ENCODE results near the gene VEGFD.

Gene VEGFD

DNA sequence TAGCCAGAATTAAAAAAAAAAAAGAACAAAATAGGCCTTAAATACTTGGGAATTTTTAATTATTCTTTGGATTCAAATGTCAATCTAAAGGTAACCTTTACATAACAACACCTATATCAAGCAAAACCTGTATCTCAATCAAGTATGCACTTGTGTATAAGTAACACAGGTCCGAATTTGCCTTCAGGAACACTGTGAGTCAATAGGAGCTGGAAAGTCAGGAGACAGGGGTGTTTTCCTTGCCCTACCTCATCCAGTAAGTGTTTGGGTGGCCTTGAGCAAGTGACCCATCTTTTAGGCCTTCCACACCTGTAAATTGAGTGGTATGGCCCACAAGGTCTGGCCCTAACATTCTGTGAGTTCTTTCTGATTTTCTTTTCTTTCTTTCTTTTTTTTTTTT, 40.8 kb upstream of the VEGFD start:
- Histone ChIP-seq H3K4me2 (ENCODE audit: low read depth, low read length, poor library complexity, severe bottlenecking) (no peak overlapping the region), H3K9ac (ENCODE audit: low read length) (no peak overlapping the region), H3K9me3 (ENCODE audit: insufficient read depth, low read length) (no peaks in the 10 kb centered on the region), H3K27me3 (ENCODE audit: low read length) (no peaks in the 10 kb centered on the region), H3K4me3 (ENCODE audit: insufficient read depth, low read length, poor library complexity, severe bottlenecking) (no peak overlapping the region), H3K9me2 (replicated peaks; ENCODE audit: insufficient read depth, low read length) (no peaks in the 10 kb centered on the region), H4K20me1 (ENCODE audit: low read depth, low read length) (no peaks in the 10 kb centered on the region), H3K36me3 (ENCODE audit: low read length) (no peaks in the 10 kb centered on the region), H3K27ac (ENCODE audit: low read depth, low read length) (no peak overlapping the region), H3F3A (ENCODE audit: insufficient read depth) (no peaks in the 10 kb centered on the region), H2AFZ (ENCODE audit: low read depth, low read length, severe bottlenecking) (no peak overlapping the region), H3K79me2 (ENCODE audit: insufficient read depth, low read length) (no peaks in the 10 kb centered on the region)
- TF ChIP-seq, protein P1, sequence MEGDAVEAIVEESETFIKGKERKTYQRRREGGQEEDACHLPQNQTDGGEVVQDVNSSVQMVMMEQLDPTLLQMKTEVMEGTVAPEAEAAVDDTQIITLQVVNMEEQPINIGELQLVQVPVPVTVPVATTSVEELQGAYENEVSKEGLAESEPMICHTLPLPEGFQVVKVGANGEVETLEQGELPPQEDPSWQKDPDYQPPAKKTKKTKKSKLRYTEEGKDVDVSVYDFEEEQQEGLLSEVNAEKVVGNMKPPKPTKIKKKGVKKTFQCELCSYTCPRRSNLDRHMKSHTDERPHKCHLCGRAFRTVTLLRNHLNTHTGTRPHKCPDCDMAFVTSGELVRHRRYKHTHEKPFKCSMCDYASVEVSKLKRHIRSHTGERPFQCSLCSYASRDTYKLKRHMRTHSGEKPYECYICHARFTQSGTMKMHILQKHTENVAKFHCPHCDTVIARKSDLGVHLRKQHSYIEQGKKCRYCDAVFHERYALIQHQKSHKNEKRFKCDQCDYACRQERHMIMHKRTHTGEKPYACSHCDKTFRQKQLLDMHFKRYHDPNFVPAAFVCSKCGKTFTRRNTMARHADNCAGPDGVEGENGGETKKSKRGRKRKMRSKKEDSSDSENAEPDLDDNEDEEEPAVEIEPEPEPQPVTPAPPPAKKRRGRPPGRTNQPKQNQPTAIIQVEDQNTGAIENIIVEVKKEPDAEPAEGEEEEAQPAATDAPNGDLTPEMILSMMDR (IDR thresholded peaks at IDR 0.05; ENCODE audit: insufficient read depth, low read length, poor library complexity, severe bottlenecking), result no peak
- no peak for TF ChIP-seq EZH2phosphoT487 (conservative IDR thresholded peaks at IDR 0.05; ENCODE audit: low read length)

DNA sequence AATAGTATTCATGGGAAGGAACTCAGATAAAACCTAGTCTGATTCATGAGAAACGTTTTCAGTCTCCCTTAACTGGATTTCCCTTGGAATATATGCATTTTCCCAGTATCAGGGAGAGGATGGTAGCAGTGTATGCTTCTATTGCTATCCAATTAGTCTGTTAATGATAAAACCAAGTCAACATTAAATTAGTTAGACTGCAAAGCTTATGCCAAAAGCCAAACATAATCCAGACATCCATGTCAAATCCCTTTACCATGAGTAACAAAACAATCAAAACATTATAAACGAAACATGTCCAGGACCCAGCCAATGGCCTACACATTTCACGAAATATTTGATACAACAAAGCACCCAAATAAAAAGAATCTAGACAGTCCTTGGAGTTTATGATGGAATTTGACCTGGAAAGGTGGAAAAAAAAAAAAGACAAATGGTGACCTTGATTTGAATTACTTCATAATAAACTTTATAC, 34.5 kb upstream of the VEGFD start:
- no peaks in the 10 kb centered on the region for H3K79me2 ChIP-seq (ENCODE audit: insufficient read depth, low read length)
- H3F3A ChIP-seq (ENCODE audit: insufficient read depth), result no peaks in the 10 kb centered on the region
- no peaks in the 10 kb centered on the region for H4K20me1 ChIP-seq (ENCODE audit: low read depth, low read length)
- H3K9ac ChIP-seq (ENCODE audit: low read length), result no peak overlapping the region
- no peak overlapping the region for H3K4me3 ChIP-seq (ENCODE audit: insufficient read depth, low read length, poor library complexity, severe bottlenecking)
- TF ChIP-seq, protein P1 (IDR thresholded peaks at IDR 0.05; ENCODE audit: insufficient read depth, low read length, poor library complexity, severe bottlenecking), result no peak
- no peak for TF ChIP-seq EZH2phosphoT487 (conservative IDR thresholded peaks at IDR 0.05; ENCODE audit: low read length)
- H2AFZ ChIP-seq (ENCODE audit: low read depth, low read length, severe bottlenecking), result no peak overlapping the region
- no peaks in the 10 kb centered on the region for H3K9me2 ChIP-seq (replicated peaks; ENCODE audit: insufficient read depth, low read length)
- H3K27me3 ChIP-seq (ENCODE audit: low read length), result no peaks in the 10 kb centered on the region
- H3K27ac ChIP-seq (ENCODE audit: low read depth, low read length), result no peak overlapping the region
- H3K4me2 ChIP-seq (ENCODE audit: low read depth, low read length, poor library complexity, severe bottlenecking), result no peak overlapping the region
- H3K36me3 ChIP-seq (ENCODE audit: low read length), result no peaks in the 10 kb centered on the region
- H3K9me3 ChIP-seq (ENCODE audit: insufficient read depth, low read length), result no peaks in the 10 kb centered on the region

DNA sequence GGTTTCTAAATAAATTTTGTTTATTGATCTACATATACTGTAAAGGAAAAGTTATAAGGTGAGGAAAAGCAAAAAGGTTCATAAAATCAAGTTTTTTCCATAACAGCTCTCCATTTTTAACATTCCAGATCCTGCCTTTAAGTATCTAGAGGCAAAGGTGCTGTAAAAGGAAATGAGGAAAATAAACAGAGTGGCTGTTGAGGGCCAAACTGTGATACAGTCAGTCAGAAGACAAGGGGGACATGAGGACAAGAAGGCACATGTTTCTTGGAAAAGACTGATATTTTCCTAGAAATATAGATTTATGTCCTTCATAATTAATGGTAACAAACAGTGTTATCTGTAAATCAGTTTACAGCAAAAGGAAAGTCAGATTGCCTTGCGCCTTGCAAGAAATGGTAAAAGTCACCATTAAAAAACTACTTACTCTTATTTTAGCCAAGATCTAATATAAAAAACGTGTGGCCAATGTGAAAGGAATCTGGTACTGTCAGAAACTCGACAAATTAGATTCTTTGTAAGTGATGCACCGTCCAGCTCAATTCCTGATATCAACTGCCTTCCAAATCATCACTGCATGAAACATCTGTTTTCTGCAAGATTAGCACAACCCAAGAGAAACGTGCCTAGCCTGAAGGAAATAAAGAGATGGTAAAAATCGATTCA, 34.0 kb upstream of the VEGFD start:
- Histone ChIP-seq H3K9ac (ENCODE audit: low read length) (no peak overlapping the region), H3F3A (ENCODE audit: insufficient read depth) (no peaks in the 10 kb centered on the region), H4K20me1 (ENCODE audit: low read depth, low read length) (no peaks in the 10 kb centered on the region), H3K9me3 (ENCODE audit: insufficient read depth, low read length) (no peaks in the 10 kb centered on the region), H3K27me3 (ENCODE audit: low read length) (no peaks in the 10 kb centered on the region), H2AFZ (ENCODE audit: low read depth, low read length, severe bottlenecking) (no peak overlapping the region), H3K9me2 (replicated peaks; ENCODE audit: insufficient read depth, low read length) (no peaks in the 10 kb centered on the region), H3K4me3 (ENCODE audit: insufficient read depth, low read length, poor library complexity, severe bottlenecking) (no peak overlapping the region), H3K79me2 (ENCODE audit: insufficient read depth, low read length) (no peaks in the 10 kb centered on the region), H3K36me3 (ENCODE audit: low read length) (no peaks in the 10 kb centered on the region), H3K4me2 (ENCODE audit: low read depth, low read length, poor library complexity, severe bottlenecking) (no peak overlapping the region), H3K27ac (ENCODE audit: low read depth, low read length) (no peak overlapping the region)
- no peak for TF ChIP-seq EZH2phosphoT487 (conservative IDR thresholded peaks at IDR 0.05; ENCODE audit: low read length)
- TF ChIP-seq, protein P1 (IDR thresholded peaks at IDR 0.05; ENCODE audit: insufficient read depth, low read length, poor library complexity, severe bottlenecking), result no peak
